Glutamatergic neuron (in vitro differentiated cells): ENCODE measurements around the gene AFAP1. TPM values are rescaled to one million over a fixed set of nuclear protein-coding genes. Genes with fewer than 3 reads are reported as not detected.

ENCODE experiments used
- DNase-seq: peaks from one replicate; pipeline ENCODE4 v3.0.0; 2022
- H3K27ac Mint-ChIP-seq: one replicate; pipeline ENCODE4 v1.8.0; 2020; ENCODE audit warnings: mild to moderate bottlenecking, mixed read lengths, inconsistent platforms; ENCODE audit not compliant: unreplicated experiment
- H3K27me3 Mint-ChIP-seq: one replicate; pipeline ENCODE4 v1.8.0; 2020; ENCODE audit warnings: mild to moderate bottlenecking, moderate library complexity, mixed read lengths, inconsistent platforms; ENCODE audit not compliant: unreplicated experiment
- H3K36me3 Mint-ChIP-seq: one replicate; pipeline ENCODE4 v1.8.0; 2020; ENCODE audit warnings: mild to moderate bottlenecking, mixed read lengths, inconsistent platforms; ENCODE audit not compliant: unreplicated experiment
- H3K4me1 Mint-ChIP-seq: one replicate; pipeline ENCODE4 v1.8.0; 2020; ENCODE audit warnings: mild to moderate bottlenecking, low read depth, mixed read lengths, inconsistent platforms; ENCODE audit not compliant: unreplicated experiment
- H3K4me3 Mint-ChIP-seq: one replicate; pipeline ENCODE4 v1.8.0; 2020; ENCODE audit warnings: mild to moderate bottlenecking, mixed read lengths, inconsistent platforms; ENCODE audit not compliant: unreplicated experiment
- H3K9me3 Mint-ChIP-seq: one replicate; pipeline ENCODE4 v1.8.0; 2020; ENCODE audit warnings: mild to moderate bottlenecking, moderate library complexity, mixed read lengths, inconsistent platforms; ENCODE audit not compliant: unreplicated experiment
- CTCF ChIP-seq: fragments of 200-600 bp; sonication (generic); IDR thresholded peaks from one replicate; pipeline ENCODE4 v1.5.0; 2021; ENCODE audit not compliant: partially characterized antibody, unreplicated experiment
- total RNA-seq: library from RNA; stranded (reverse); fragmentation: NEBNext Ultra II Directional; extraction: Animal tissue kit (Norgen Biotek cat#: 25700); gene quantifications from one replicate; pipeline ENCODE4 v1.2.1, GENCODE V29; 2021; ENCODE audit not compliant: unreplicated experiment

AFAP1 gene
- total RNA-seq, 1 donor from 2014 or later: 528 TPM

GRCh38 chr4:7879127-7879526 lies 60.5 kb downstream of the AFAP1 start:
- DNase-seq: no peak
- Mint-ChIP-seq H3K27ac (peak overlapping the region; percentile 77), H3K4me3 (peak overlapping the region; percentile 76), H3K27me3 (peaks cover 22% of the 10 kb centered on the region), H3K9me3 (peaks cover 44% of the 10 kb centered on the region), H3K36me3 (no peaks in the 10 kb centered on the region), H3K4me1 (peaks cover 75% of the 10 kb centered on the region)
- TF ChIP-seq CTCF: no peak

DNA sequence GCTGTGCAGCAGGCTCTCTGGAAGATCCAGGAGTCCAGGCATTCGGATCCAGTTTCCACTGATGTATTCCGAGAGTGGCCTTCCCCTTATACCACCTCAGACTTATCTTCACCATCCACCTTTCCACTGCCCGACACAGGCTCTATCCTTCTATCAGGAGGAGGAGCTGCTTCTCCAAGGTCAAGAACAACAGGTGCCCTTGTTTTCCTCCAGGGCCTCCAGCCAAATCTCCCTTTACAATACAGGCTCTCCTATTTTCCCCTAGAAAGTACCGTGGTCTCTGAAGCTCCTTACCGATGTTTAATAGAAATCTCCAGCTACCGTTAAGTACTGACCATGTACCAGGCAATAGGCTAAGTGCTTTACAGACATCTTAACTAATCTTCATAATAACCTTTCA lies 61.3 kb downstream of the AFAP1 start:
- H3K4me1 Mint-ChIP-seq: peaks cover 75% of the 10 kb centered on the region
- H3K4me3 Mint-ChIP-seq: peak overlapping the region; percentile 76
- no peaks in the 10 kb centered on the region for H3K36me3 Mint-ChIP-seq
- H3K27ac Mint-ChIP-seq: peak overlapping the region; percentile 77
- DNase-seq: no peak
- peaks cover 47% of the 10 kb centered on the region for H3K9me3 Mint-ChIP-seq
- TF ChIP-seq CTCF: no peak
- peaks cover 26% of the 10 kb centered on the region for H3K27me3 Mint-ChIP-seq

GRCh38 chr4:7877176-7877575 lies 62.5 kb downstream of the AFAP1 start:
- Mint-ChIP-seq H3K36me3 (no peaks in the 10 kb centered on the region), H3K27ac (peak overlapping the region; percentile 77), H3K9me3 (peaks cover 40% of the 10 kb centered on the region), H3K4me1 (peaks cover 79% of the 10 kb centered on the region), H3K27me3 (peaks cover 22% of the 10 kb centered on the region), H3K4me3 (peak overlapping the region; percentile 76)
- no peak for DNase-seq
- no peak for TF ChIP-seq CTCF

- no peak for DNase-seq
- Mint-ChIP-seq H3K4me3 (peak overlapping the region; percentile 76), H3K27me3 (peaks cover 23% of the 10 kb centered on the region), H3K9me3 (peaks cover 40% of the 10 kb centered on the region), H3K27ac (peak overlapping the region; percentile 80), H3K36me3 (no peaks in the 10 kb centered on the region), H3K4me1 (peaks cover 82% of the 10 kb centered on the region)
- no peak for TF ChIP-seq CTCF
These were observed 63.3 kb downstream of the AFAP1 start for GRCh38 chr4:7876201-7876875.

DNA sequence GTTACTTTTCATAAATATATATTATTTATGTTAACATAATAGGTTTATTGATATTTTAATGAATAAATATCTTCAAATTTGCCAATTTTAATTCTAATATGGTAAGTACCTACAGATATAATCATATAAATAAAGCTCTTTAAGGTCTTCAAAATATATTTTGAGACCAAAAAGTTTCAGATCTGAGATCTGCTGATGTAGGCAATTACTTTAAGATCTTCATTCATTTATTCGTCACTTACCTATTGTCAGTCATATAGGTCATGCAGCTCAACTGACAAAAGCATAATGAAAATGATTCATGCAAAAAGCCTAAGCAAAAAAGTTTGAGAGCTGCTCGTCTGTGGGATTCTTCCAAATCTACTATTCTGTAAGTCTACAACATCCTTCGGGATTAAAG lies 64.8 kb downstream of the AFAP1 start:
- DNase-seq: no peak
- peaks cover 77% of the 10 kb centered on the region for H3K4me1 Mint-ChIP-seq
- H3K4me3 Mint-ChIP-seq: no peak overlapping the region
- peak overlapping the region; percentile 80 for H3K27ac Mint-ChIP-seq
- no peaks in the 10 kb centered on the region for H3K36me3 Mint-ChIP-seq
- H3K27me3 Mint-ChIP-seq: peaks cover 20% of the 10 kb centered on the region
- H3K9me3 Mint-ChIP-seq: peaks cover 36% of the 10 kb centered on the region
- TF ChIP-seq CTCF: no peak
